ENCODE results near the gene SAFB.

- TF ChIP-seq POLR2AphosphoS5 (IDR thresholded peaks at IDR 0.05; ENCODE audit: borderline replicate concordance, low read depth, low read length) (no peak), EZH2 (IDR thresholded peaks at IDR 0.05) (no peak), FOXP2 (optimal IDR thresholded peaks at IDR 0.05; ENCODE audit: control extremely low read depth, extremely low read length, insufficient read depth) (no peak)
Measured at GRCh38 chr19:5632657-5633056, 9.8 kb downstream of the SAFB start.
